Left ventricle myocardium inferior (tissue), 1 donor: ENCODE results near the gene OR52D1. TPM values are rescaled to one million over a fixed set of nuclear protein-coding genes. Genes with fewer than 3 reads are reported as not detected.

ENCODE experiments used
- DNase-seq: peaks from one replicate; pipeline ENCODE4 v3.0.0-alpha.2; 2020
- H3K27ac ChIP-seq: fragments of 200-600 bp; replicated peaks from 2 replicates; pipeline ENCODE4 v1.8.0; 2021
- H3K27me3 ChIP-seq: fragments of 200-600 bp; 2 replicates; pipeline ENCODE4 v1.8.0; 2021; ENCODE audit warnings: low read depth
- H3K36me3 ChIP-seq: fragments of 200-600 bp; 2 replicates; pipeline ENCODE4 v1.8.0; 2021
- H3K4me1 ChIP-seq: fragments of 200-600 bp; 2 replicates; pipeline ENCODE4 v1.8.0; 2021
- H3K4me3 ChIP-seq: fragments of 200-600 bp; 2 replicates; pipeline ENCODE4 v1.8.0; 2021; ENCODE audit warnings: mild to moderate bottlenecking, moderate library complexity
- H3K9me3 ChIP-seq: fragments of 200-600 bp; replicated peaks from 2 replicates; pipeline ENCODE4 v1.8.0; 2021
- CTCF ChIP-seq: fragments of 200-600 bp; IDR thresholded peaks from 2 replicates; pipeline ENCODE4 v1.8.0; 2021; ENCODE audit warnings: antibody characterized with exemption, mild to moderate bottlenecking, borderline replicate concordance
- intact Hi-C: fragments of 100-400 bp; cut with micrococcal nuclease; formaldehyde crosslinking; loops from one replicate; pipeline ENCODE4 v1.11.0; 2022
- total RNA-seq: library from RNA; stranded (reverse); fragmentation: NEBNext Ultra II Directional; extraction: Animal tissue kit (Norgen Biotek cat#: 25700); gene quantifications from one replicate; pipeline ENCODE4 v1.2.1, GENCODE V29; 2021
- donor health status: DM: no; HTN: yes; CAD: no; lungs with severe emphysema.

OR52D1 gene
- total RNA-seq, 1 donor from 2014 or later = not detected

- no peaks in the 10 kb centered on the region for H3K9me3 ChIP-seq
- no peak for DNase-seq
- no peaks in the 10 kb centered on the region for H3K4me1 ChIP-seq
- no peaks in the 10 kb centered on the region for H3K36me3 ChIP-seq
- intact Hi-C loops = no loop called here
- no peak overlapping the region for H3K27ac ChIP-seq
- H3K27me3 ChIP-seq = peaks cover 5% of the 10 kb centered on the region
- no peak overlapping the region for H3K4me3 ChIP-seq
- TF ChIP-seq CTCF = no peak
Observed at GRCh38 chr11:5504403-5504921, 16.0 kb downstream of the OR52D1 start.

- no peaks in the 10 kb centered on the region for H3K4me1 ChIP-seq
- DNase-seq = no peak
- H3K27ac ChIP-seq = no peak overlapping the region
- no peak overlapping the region for H3K4me3 ChIP-seq
- peaks cover 5% of the 10 kb centered on the region for H3K27me3 ChIP-seq
- intact Hi-C loops = no loop called here
- H3K36me3 ChIP-seq = no peaks in the 10 kb centered on the region
- TF ChIP-seq CTCF = no peak
- H3K9me3 ChIP-seq = no peaks in the 10 kb centered on the region
Observed at GRCh38 chr11:5505363-5506048, 17.0 kb downstream of the OR52D1 start.

GRCh38 chr11:5507177-5507932 lies 18.9 kb downstream of the OR52D1 start:
- TF ChIP-seq CTCF = no peak
- intact Hi-C loops = no loop called here
- no peak overlapping the region for H3K4me3 ChIP-seq
- peaks cover 5% of the 10 kb centered on the region for H3K27me3 ChIP-seq
- no peaks in the 10 kb centered on the region for H3K9me3 ChIP-seq
- DNase-seq = no peak
- H3K4me1 ChIP-seq = no peaks in the 10 kb centered on the region
- no peaks in the 10 kb centered on the region for H3K36me3 ChIP-seq
- H3K27ac ChIP-seq = no peak overlapping the region

GRCh38 chr11:5507933-5508305 lies 19.4 kb downstream of the OR52D1 start:
- Histone ChIP-seq H3K36me3 (no peaks in the 10 kb centered on the region), H3K9me3 (no peaks in the 10 kb centered on the region), H3K27me3 (peaks cover 5% of the 10 kb centered on the region), H3K4me3 (no peak overlapping the region), H3K27ac (no peak overlapping the region), H3K4me1 (no peaks in the 10 kb centered on the region)
- TF ChIP-seq CTCF = no peak
- no peak for DNase-seq
- intact Hi-C loops = no loop called here

- intact Hi-C loops = no loop called here
- no peaks in the 10 kb centered on the region for H3K4me1 ChIP-seq
- no peak overlapping the region for H3K27ac ChIP-seq
- no peak for TF ChIP-seq CTCF
- H3K36me3 ChIP-seq = no peaks in the 10 kb centered on the region
- H3K4me3 ChIP-seq = no peak overlapping the region
- H3K27me3 ChIP-seq = peaks cover 5% of the 10 kb centered on the region
- DNase-seq = no peak
- no peaks in the 10 kb centered on the region for H3K9me3 ChIP-seq
Observed at GRCh38 chr11:5508605-5509004, 20.1 kb downstream of the OR52D1 start.
